ENCODE results near the gene NKX2-2. TPM values are rescaled to one million over a fixed set of nuclear protein-coding genes. Genes with fewer than 3 reads are reported as not detected.

Gene NKX2-2
- total RNA-seq, 4 donors from 2014 or later: not detected

DNA sequence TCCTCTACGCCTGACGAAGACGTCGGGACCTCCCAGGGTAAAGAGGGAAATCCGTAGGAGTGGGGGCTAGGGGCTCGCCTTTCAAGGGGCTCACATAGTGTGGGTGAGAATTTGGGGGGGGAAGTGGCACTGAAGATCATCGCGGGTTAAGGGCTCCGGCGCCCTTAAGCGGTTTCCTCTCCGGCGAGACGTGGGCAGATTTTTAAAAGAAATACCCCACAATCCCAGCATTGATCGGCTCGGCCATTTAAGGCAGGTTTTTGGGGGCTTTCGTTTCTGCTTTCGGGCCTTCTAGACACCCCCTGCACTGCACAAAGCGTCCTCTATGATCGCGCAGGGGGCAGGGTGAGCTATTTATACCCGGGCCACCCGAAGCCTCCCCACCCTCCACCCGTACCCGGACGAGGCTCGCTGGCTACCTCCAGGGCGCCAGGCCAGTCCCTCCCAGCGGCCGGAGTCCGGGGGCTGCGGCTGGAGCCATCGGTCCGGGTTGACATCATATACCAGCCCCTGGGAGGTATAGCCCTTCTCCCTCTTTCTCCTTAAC lies 1.2 kb downstream of the NKX2-2 start:
- Histone ChIP-seq H3K27me3 (peaks cover 5 to 100% (median 81%) of the 10 kb centered on the region in 4 donors), H3K4me1 (peaks cover 54 to 85% (median 81%) of the 10 kb centered on the region in 4 donors), H3K4me3 (peak overlapping the region; percentile 34 to 49 (median 46)), H3K27ac (replicated peaks in 1 of 4) (no peak overlapping the region), H3K36me3 (no peaks in the 10 kb centered on the region), H3K9me3 (no peaks in the 10 kb centered on the region)
- WGBS: 0% methylated on average over 18 of the region's 34 CpGs
- no peak for DNase-seq (ENCODE audit: extremely low spot score)
- intact Hi-C loops (cut with DNase I): no loop called here
- no peak for TF ChIP-seq POLR2AphosphoS5 (IDR thresholded peaks at IDR 0.05)
- TF ChIP-seq, protein P1, sequence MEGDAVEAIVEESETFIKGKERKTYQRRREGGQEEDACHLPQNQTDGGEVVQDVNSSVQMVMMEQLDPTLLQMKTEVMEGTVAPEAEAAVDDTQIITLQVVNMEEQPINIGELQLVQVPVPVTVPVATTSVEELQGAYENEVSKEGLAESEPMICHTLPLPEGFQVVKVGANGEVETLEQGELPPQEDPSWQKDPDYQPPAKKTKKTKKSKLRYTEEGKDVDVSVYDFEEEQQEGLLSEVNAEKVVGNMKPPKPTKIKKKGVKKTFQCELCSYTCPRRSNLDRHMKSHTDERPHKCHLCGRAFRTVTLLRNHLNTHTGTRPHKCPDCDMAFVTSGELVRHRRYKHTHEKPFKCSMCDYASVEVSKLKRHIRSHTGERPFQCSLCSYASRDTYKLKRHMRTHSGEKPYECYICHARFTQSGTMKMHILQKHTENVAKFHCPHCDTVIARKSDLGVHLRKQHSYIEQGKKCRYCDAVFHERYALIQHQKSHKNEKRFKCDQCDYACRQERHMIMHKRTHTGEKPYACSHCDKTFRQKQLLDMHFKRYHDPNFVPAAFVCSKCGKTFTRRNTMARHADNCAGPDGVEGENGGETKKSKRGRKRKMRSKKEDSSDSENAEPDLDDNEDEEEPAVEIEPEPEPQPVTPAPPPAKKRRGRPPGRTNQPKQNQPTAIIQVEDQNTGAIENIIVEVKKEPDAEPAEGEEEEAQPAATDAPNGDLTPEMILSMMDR (IDR thresholded peaks at IDR 0.05): no peak

DNA sequence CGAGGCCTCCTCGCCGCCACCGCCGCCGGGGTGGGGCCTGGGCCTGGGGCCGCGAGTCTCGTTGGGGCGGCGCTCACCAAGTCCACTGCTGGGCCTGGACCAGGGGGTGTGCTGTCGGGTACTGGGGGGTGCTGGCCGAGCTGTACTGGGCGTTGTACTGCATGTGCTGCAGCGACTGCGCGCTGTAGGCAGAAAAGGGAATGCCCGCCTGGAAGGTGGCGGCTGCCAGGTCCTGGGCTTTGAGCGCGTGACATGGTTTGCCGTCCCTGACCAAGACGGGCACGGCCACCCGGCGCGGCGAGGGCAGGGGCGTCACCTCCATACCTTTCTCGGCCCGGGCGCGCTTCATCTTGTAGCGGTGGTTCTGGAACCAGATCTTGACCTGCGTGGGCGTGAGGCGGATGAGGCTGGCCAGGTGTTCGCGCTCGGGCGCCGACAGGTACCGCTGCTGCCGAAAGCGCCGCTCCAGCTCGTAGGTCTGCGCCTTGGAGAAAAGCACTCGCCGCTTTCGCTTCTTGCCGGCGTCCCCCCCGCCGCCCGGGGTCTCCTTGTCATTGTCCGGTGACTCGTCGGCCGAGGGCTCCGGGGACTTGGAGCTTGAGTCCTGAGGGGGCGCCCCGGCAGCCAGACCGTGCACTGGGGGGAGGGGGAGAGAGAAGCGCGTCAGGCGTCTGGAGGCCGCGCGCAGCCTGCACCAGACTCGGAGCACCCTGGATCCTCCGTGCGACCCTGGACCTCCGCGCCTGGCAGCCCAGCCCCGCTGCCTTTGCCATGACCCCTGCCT lies 1.8 kb downstream of the NKX2-2 start:
- WGBS: 11% methylated on average over 5 of the region's 76 CpGs
- H3K27ac ChIP-seq (replicated peaks in 1 of 4): no peak overlapping the region
- H3K27me3 ChIP-seq: peaks cover 5 to 100% (median 82%) of the 10 kb centered on the region in 4 donors
- intact Hi-C loops (cut with DNase I): no loop called here
- H3K4me3 ChIP-seq: peak overlapping the region; percentile 34 to 49 (median 46)
- peaks cover 54 to 81% (median 75%) of the 10 kb centered on the region in 4 donors for H3K4me1 ChIP-seq
- no peaks in the 10 kb centered on the region for H3K36me3 ChIP-seq
- TF ChIP-seq EP300 (IDR thresholded peaks at IDR 0.05): no peak
- TF ChIP-seq POLR2A (IDR thresholded peaks at IDR 0.05; ENCODE audit: low read depth): no peak
- TF ChIP-seq POLR2AphosphoS5 (IDR thresholded peaks at IDR 0.05): no peak
- TF ChIP-seq, protein P1 (IDR thresholded peaks at IDR 0.05): no peak
- H3K9me3 ChIP-seq: no peaks in the 10 kb centered on the region
- no peak for DNase-seq (ENCODE audit: extremely low spot score)

DNA sequence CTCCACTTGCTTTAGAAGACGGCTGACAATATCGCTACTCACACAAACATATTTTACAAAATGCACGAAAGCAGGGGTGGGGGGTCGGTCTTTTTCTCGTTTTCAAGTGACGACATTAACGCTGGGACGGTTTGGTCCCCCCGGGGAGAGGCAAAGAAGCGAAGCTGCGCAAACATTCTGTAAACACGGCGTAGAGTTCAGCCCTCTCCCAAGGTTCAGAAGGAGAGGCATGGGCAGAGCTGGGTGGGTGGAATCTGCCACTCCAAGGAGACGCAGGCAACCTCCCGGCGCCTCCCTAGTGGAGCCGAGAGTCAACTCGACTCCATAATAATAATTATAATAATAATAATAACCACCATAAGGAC lies 2.4 kb downstream of the NKX2-2 start:
- TF ChIP-seq EP300 (IDR thresholded peaks at IDR 0.05): no peak
- TF ChIP-seq POLR2AphosphoS5 (IDR thresholded peaks at IDR 0.05): no peak
- TF ChIP-seq POLR2A (IDR thresholded peaks at IDR 0.05; ENCODE audit: low read depth): no peak
- TF ChIP-seq, protein P1 (IDR thresholded peaks at IDR 0.05): no peak
- Histone ChIP-seq H3K36me3 (no peaks in the 10 kb centered on the region), H3K27ac (replicated peaks in 1 of 4) (no peak overlapping the region), H3K4me3 (peak overlapping the region in 1 of 4 donors; percentile 44), H3K27me3 (peaks cover 5 to 100% (median 82%) of the 10 kb centered on the region in 4 donors), H3K9me3 (no peaks in the 10 kb centered on the region), H3K4me1 (peaks cover 57 to 79% (median 75%) of the 10 kb centered on the region in 4 donors)
- DNase-seq (ENCODE audit: extremely low spot score): no peak
- 43% methylated on average over 18 of the region's 18 CpGs for WGBS
- intact Hi-C loops (cut with DNase I): no loop called here

DNA sequence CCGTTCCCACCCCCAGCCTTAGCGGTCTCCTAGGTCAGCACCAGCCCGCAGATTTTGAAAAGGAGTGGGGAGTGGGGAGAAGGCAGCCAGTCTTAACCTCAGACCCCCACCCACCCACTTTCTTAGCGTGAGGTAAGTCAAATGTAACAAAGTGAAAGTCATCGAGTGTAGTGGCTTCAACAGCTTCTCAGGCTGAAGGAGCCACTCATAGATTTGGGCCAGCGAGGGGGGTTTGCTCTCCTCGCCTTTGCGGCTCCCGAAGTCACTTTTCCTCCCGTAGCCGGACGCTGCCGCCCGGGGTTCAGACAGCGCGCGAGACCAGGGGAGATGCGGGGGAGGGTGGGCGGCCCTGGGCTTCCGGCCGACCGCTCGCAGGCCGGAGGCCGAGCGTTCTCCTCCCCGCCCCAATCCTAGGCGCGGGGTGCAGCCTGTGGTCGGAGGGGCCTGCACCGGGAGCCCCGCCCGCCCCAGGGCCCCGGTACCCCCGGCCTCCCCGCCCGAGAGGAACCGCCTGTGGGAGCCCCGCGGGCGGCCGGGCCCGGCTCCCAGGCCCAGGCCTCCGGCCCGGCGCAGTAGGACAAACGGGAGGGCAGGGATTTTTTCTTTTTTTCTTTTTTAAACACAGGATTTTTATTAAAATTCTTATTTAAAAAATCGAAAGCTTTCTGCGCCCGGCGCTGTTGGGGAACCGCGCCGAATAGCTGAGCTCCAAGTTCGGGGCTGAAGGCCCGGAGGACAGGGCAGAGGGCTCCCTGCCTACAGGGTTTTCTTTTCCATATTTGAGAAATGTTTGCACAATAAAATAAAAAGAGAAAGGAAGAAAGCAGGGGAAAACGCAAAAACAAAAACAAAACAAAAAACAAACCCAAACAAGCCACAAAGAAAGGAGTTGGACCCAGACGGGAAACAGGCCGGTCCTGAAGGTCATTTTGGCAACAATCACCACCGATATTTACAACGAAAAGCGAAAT lies 3.2 kb downstream of the NKX2-2 start:
- no peaks in the 10 kb centered on the region for H3K36me3 ChIP-seq
- no peak for DNase-seq (ENCODE audit: extremely low spot score)
- TF ChIP-seq POLR2A (IDR thresholded peaks at IDR 0.05; ENCODE audit: low read depth) (no peak), POLR2AphosphoS5 (IDR thresholded peaks at IDR 0.05) (no peak), EP300 (IDR thresholded peaks at IDR 0.05) (no peak)
- TF ChIP-seq, protein P1 (IDR thresholded peaks at IDR 0.05): no peak
- peaks cover 5 to 100% (median 86%) of the 10 kb centered on the region in 4 donors for H3K27me3 ChIP-seq
- H3K9me3 ChIP-seq: no peaks in the 10 kb centered on the region
- peak overlapping the region; percentile 45 to 53 (median 46) for H3K4me3 ChIP-seq
- intact Hi-C loops (cut with DNase I): no loop called here
- peaks cover 65 to 80% (median 76%) of the 10 kb centered on the region in 4 donors for H3K4me1 ChIP-seq
- no peak overlapping the region for H3K27ac ChIP-seq (replicated peaks in 1 of 4)
- WGBS: 33% methylated on average over 30 of the region's 62 CpGs
